Neural progenitor cell (in vitro differentiated cells): Measurements from ENCODE around the gene BBS4. TPM values are rescaled to one million over a fixed set of nuclear protein-coding genes. Genes with fewer than 3 reads are reported as not detected.

Experiments used
- DNase-seq: peaks from one replicate; pipeline ENCODE4 v3.0.0-alpha.2; 2016; ENCODE audit warnings: low spot score
- H2AFZ ChIP-seq: fragments of 200-600 bp; sonication (generic); replicated peaks from 2 replicates; pipeline ENCODE4 v1.6.1; 2016; ENCODE audit warnings: antibody characterized with exemption
- H3F3A ChIP-seq: fragments of 200-600 bp; sonication (generic); 2 replicates; pipeline ENCODE4 v1.6.1; 2016; ENCODE audit warnings: antibody characterized with exemption, low read depth
- H3K27ac ChIP-seq: fragments of 200-600 bp; sonication (generic); 2 replicates; pipeline ENCODE4 v1.5.1; 2016; ENCODE audit warnings: mild to moderate bottlenecking
- H3K27me3 ChIP-seq: fragments of 200-600 bp; sonication (generic); 2 replicates; pipeline ENCODE4 v1.6.1; 2016; ENCODE audit warnings: mild to moderate bottlenecking, moderate library complexity
- H3K36me3 ChIP-seq: fragments of 200-600 bp; sonication (generic); 2 replicates; pipeline ENCODE4 v1.5.1; 2016
- H3K4me1 ChIP-seq: fragments of 200-600 bp; sonication (generic); 2 replicates; pipeline ENCODE4 v1.6.1; 2016; ENCODE audit warnings: mixed run types
- H3K4me2 ChIP-seq: fragments of 200-600 bp; sonication (generic); 2 replicates; pipeline ENCODE4 v1.6.1; 2016
- H3K4me3 ChIP-seq: fragments of 200-600 bp; sonication (generic); 2 replicates; pipeline ENCODE4 v1.5.1; 2016
- H3K79me2 ChIP-seq: fragments of 200-600 bp; sonication (generic); 2 replicates; pipeline ENCODE4 v1.6.1; 2016; ENCODE audit warnings: low read depth
- H3K9ac ChIP-seq: fragments of 200-600 bp; sonication (generic); 2 replicates; pipeline ENCODE4 v1.6.1; 2016
- H3K9me3 ChIP-seq: fragments of 200-600 bp; sonication (generic); 2 replicates; pipeline ENCODE4 v1.5.1; 2016; ENCODE audit warnings: low read depth
- H4K20me1 ChIP-seq: fragments of 200-600 bp; sonication (generic); 2 replicates; pipeline ENCODE4 v1.6.1; 2016; ENCODE audit warnings: low read depth
- H3K27ac Mint-ChIP-seq: 3 replicates; pipeline ENCODE4 v1.8.0; 2021; ENCODE audit warnings: mixed read lengths
- H3K27me3 Mint-ChIP-seq: 2 replicates; pipeline ENCODE4 v1.8.0; 2022; ENCODE audit warnings: low read depth, mild to moderate bottlenecking, inconsistent platforms, moderate library complexity, mixed read lengths; ENCODE audit not compliant: insufficient read depth
- H3K36me3 Mint-ChIP-seq: 3 replicates; pipeline ENCODE4 v1.8.0; 2021; ENCODE audit warnings: mixed read lengths
- H3K4me1 Mint-ChIP-seq: 3 replicates; pipeline ENCODE4 v1.8.0; 2021; ENCODE audit warnings: mixed read lengths
- H3K4me3 Mint-ChIP-seq: 3 replicates; pipeline ENCODE4 v1.8.0; 2021; ENCODE audit warnings: mild to moderate bottlenecking, moderate library complexity, mixed read lengths
- H3K9me3 Mint-ChIP-seq: 3 replicates; pipeline ENCODE4 v1.8.0; 2020; ENCODE audit warnings: mixed read lengths
- EZH2 ChIP-seq: fragments of 200-600 bp; sonication (generic); IDR thresholded peaks from 2 replicates; pipeline ENCODE4 v1.6.1; 2017; ENCODE audit warnings: antibody characterized with exemption, mild to moderate bottlenecking, moderate library complexity
- EZH2phosphoT487 ChIP-seq: fragments of 200-600 bp; sonication (generic); IDR thresholded peaks from 2 replicates; pipeline ENCODE4 v1.6.1; 2017; ENCODE audit warnings: antibody characterized with exemption
- small RNA-seq: library from RNA; depleted of rRNA; stranded (forward); fragments of <200 nt; gene quantifications from one replicate; pipeline ENCODE3, GENCODE V24; 2015
- total RNA-seq: library from RNA; depleted of rRNA; stranded (reverse); fragments of >200 nt; gene quantifications from 2 replicates; pipeline ENCODE4 v1.2.3, GENCODE V29; 2015; ENCODE audit warnings: low replicate concordance
- TF ChIP-seq, protein P1 (sequence below): fragments of 200-600 bp; sonication (generic); IDR thresholded peaks from 2 replicates; pipeline ENCODE4 v1.5.1; 2017; ENCODE audit warnings: antibody characterized with exemption, mild to moderate bottlenecking

The BBS4 gene
- total RNA-seq, 1 donor from 2014 or later, result 57.5 TPM

DNA sequence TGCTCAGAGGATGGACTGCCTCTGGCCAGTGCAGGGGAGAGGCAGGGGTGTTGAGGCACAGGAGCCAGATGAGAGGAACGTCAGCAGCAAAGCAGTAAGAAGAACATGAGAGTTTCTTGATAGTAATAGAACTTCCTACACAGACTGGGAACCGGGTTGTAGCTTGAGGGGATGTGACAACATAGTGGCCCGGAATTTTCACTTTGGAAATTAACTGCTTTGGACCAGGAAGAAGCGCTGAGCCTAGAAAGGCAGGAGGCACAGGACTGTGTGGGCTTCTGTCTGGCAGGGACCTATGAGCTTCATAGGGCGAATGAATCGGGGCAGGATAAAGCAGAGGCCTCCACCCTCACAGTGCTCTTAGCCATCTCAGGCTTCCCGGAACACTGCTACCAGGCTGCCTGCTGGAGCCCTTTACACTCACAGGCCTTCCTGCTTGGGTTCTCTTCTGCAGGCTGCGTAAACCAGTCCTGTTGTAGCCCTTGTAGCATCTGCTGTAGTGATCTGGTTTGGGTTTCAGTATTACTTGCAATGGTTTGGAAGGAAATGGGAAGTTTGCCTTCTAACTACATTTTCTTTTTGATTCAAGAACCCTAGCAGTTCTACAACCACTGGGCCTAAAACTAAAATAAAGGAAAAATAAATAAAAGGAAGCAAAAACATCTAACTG, 100.8 kb downstream of the BBS4 start:
- TF ChIP-seq EZH2phosphoT487 (no peak), EZH2 (no peak)
- TF ChIP-seq, protein P1, sequence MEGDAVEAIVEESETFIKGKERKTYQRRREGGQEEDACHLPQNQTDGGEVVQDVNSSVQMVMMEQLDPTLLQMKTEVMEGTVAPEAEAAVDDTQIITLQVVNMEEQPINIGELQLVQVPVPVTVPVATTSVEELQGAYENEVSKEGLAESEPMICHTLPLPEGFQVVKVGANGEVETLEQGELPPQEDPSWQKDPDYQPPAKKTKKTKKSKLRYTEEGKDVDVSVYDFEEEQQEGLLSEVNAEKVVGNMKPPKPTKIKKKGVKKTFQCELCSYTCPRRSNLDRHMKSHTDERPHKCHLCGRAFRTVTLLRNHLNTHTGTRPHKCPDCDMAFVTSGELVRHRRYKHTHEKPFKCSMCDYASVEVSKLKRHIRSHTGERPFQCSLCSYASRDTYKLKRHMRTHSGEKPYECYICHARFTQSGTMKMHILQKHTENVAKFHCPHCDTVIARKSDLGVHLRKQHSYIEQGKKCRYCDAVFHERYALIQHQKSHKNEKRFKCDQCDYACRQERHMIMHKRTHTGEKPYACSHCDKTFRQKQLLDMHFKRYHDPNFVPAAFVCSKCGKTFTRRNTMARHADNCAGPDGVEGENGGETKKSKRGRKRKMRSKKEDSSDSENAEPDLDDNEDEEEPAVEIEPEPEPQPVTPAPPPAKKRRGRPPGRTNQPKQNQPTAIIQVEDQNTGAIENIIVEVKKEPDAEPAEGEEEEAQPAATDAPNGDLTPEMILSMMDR, result no peak
- Mint-ChIP-seq H3K4me3 (no peak overlapping the region), H3K9me3 (no peaks in the 10 kb centered on the region), H3K27ac (peak overlapping the region; percentile 57), H3K27me3 (peaks cover 2% of the 10 kb centered on the region), H3K36me3 (no peaks in the 10 kb centered on the region), H3K4me1 (peaks cover 19% of the 10 kb centered on the region)
- Histone ChIP-seq H2AFZ (no peak overlapping the region), H3K9ac (no peak overlapping the region), H3K27me3 (peaks cover 8% of the 10 kb centered on the region), H3K4me2 (no peak overlapping the region), H3K36me3 (no peaks in the 10 kb centered on the region), H3K9me3 (no peaks in the 10 kb centered on the region), H3K4me3 (no peak overlapping the region), H3K4me1 (peaks cover 4% of the 10 kb centered on the region), H3F3A (peaks cover 8% of the 10 kb centered on the region), H3K79me2 (peaks cover 16% of the 10 kb centered on the region), H4K20me1 (peaks cover 4% of the 10 kb centered on the region), H3K27ac (no peak overlapping the region)
- no peak for DNase-seq

DNA sequence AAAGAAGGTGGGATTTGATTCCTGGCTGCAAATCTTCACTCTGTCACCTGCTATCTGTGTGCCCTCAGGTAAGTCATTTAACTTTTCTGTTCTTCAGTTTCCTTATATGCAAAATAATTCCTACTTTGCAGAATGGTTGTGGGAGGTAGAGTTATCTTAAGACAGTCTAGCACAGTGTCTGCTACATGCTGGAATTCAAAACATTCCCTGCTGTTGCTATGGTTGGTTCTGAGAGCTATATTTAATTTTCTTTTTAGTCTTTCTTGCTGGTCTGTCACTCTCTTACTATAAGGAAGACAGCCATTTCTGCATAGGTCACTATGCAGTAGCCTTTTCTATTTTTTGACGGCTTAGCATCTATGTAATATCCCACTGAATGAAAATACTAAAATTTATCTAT, 101.5 kb downstream of the BBS4 start:
- Mint-ChIP-seq H3K27me3 (peaks cover 2% of the 10 kb centered on the region), H3K4me1 (peaks cover 15% of the 10 kb centered on the region), H3K27ac (no peak overlapping the region), H3K9me3 (no peaks in the 10 kb centered on the region), H3K4me3 (no peak overlapping the region), H3K36me3 (no peaks in the 10 kb centered on the region)
- Histone ChIP-seq H4K20me1 (peaks cover 4% of the 10 kb centered on the region), H3K9ac (no peak overlapping the region), H3K79me2 (peaks cover 9% of the 10 kb centered on the region), H3K4me2 (no peak overlapping the region), H2AFZ (no peak overlapping the region), H3K27ac (no peak overlapping the region), H3K27me3 (peaks cover 8% of the 10 kb centered on the region), H3K4me3 (no peak overlapping the region), H3K4me1 (peaks cover 2% of the 10 kb centered on the region), H3K36me3 (no peaks in the 10 kb centered on the region), H3K9me3 (no peaks in the 10 kb centered on the region), H3F3A (peaks cover 8% of the 10 kb centered on the region)
- DNase-seq, result no peak
- TF ChIP-seq EZH2 (no peak), EZH2phosphoT487 (no peak)
- TF ChIP-seq, protein P1, result no peak

Small RNAs within 50 kb of the gene (small RNA-seq; reads per million reads assigned to genes)
- not detected for gene RN7SL853P

Other genes with a start within 250 kb of the BBS4 start
- 53.5 and 68.0 TPM in 2 replicates for gene ARIH1, start 211.9 kb upstream of the BBS4 start, total RNA-seq
- not detected in 2 replicates for gene GOLGA6B, start 31.5 kb upstream of the BBS4 start, total RNA-seq
- gene HIGD2B, start within 50 bp of the BBS4 start, total RNA-seq, result not detected in 2 replicates
- gene ADPGK, start 97.6 kb downstream of the BBS4 start, total RNA-seq, result 40.9 and 43.8 TPM in 2 replicates